Keratinocyte (primary cell): ENCODE data around the gene IL17D. TPM values are rescaled to one million over a fixed set of nuclear protein-coding genes. Genes with fewer than 3 reads are reported as not detected.

ENCODE experiments used
- DNase-seq: peaks from one replicate; pipeline ENCODE4 v3.0.0-alpha.2; 2011; ENCODE audit warnings: low read depth, missing footprints, low spot score
- FAIRE-seq: peaks from 2 replicates; lab custom pipeline; 2011; peaks lifted over from hg19 to GRCh38; lab: Jason Lieb, UNC
- H2AFZ ChIP-seq: 2 replicates; pipeline ENCODE4 v1.6.0; 2012; ENCODE audit warnings: low read length, control low read depth, inconsistent platforms; ENCODE audit not compliant: control insufficient read depth
- H3K27ac ChIP-seq: 2 replicates; pipeline ENCODE4 v1.5.1; 2011; ENCODE audit warnings: low read length; ENCODE audit not compliant: control insufficient read depth, insufficient read depth
- H3K27me3 ChIP-seq: 3 replicates; pipeline ENCODE4 v1.6.0; 2011; ENCODE audit warnings: low read length; ENCODE audit not compliant: control insufficient read depth, insufficient read depth; ENCODE audit errors: extremely low read depth
- H3K36me3 ChIP-seq, 2 experiments: 2 replicates in 1 of 2; 3 replicates in 1 of 2; pipeline ENCODE4 v1.5.1; 2011; ENCODE audit warnings: low read length in 2 of 2, mild to moderate bottlenecking in 1 of 2; ENCODE audit not compliant: control insufficient read depth in 2 of 2, insufficient read depth in 2 of 2; ENCODE audit errors: extremely low read depth in 1 of 2
- H3K4me1 ChIP-seq: 3 replicates; pipeline ENCODE4 v1.5.1; 2011; ENCODE audit warnings: low read length; ENCODE audit not compliant: control insufficient read depth, insufficient read depth; ENCODE audit errors: extremely low read depth
- H3K4me2 ChIP-seq: 3 replicates; pipeline ENCODE4 v1.6.0; 2011; ENCODE audit warnings: low read depth, low read length; ENCODE audit not compliant: control insufficient read depth, insufficient read depth; ENCODE audit errors: extremely low read depth
- H3K4me3 ChIP-seq, 3 experiments: fragments of 200-600 bp in 1 of 3; sonication (generic) in 1 of 3; 2 replicates in 2 of 3; 3 replicates in 1 of 3; pipeline ENCODE4 v1.5.1; 2011 to 2016; ENCODE audit warnings: low read length in 3 of 3, mild to moderate bottlenecking in 3 of 3, control low read depth in 2 of 3, inconsistent platforms in 1 of 3, low read depth in 1 of 3, mixed read lengths in 1 of 3, mixed run types in 1 of 3, moderate library complexity in 1 of 3; ENCODE audit not compliant: control insufficient read depth in 2 of 3, insufficient read depth in 2 of 3; ENCODE audit errors: extremely low read depth in 1 of 3
- H3K79me2 ChIP-seq: 2 replicates; pipeline ENCODE4 v1.6.0; 2012; ENCODE audit warnings: low read length; ENCODE audit not compliant: control insufficient read depth, insufficient read depth
- H3K9ac ChIP-seq: 3 replicates; pipeline ENCODE4 v1.6.0; 2011; ENCODE audit warnings: low read length; ENCODE audit not compliant: control insufficient read depth, insufficient read depth; ENCODE audit errors: extremely low read depth
- H3K9me1 ChIP-seq: 3 replicates; pipeline ENCODE4 v1.6.0; 2011; ENCODE audit warnings: low read length; ENCODE audit not compliant: control insufficient read depth, insufficient read depth; ENCODE audit errors: extremely low read depth
- H3K9me3 ChIP-seq: 2 replicates; pipeline ENCODE4 v1.5.1; 2012; ENCODE audit warnings: low read depth, low read length; ENCODE audit not compliant: control insufficient read depth
- H4K20me1 ChIP-seq: 3 replicates; pipeline ENCODE4 v1.6.0; 2011; ENCODE audit warnings: low read length; ENCODE audit not compliant: control insufficient read depth, insufficient read depth; ENCODE audit errors: extremely low read depth
- CTCF ChIP-seq, 3 experiments: IDR thresholded peaks in 1 of 3; conservative IDR thresholded peaks in 1 of 3; optimal IDR thresholded peaks in 1 of 3; 2 replicates in 2 of 3; 3 replicates in 1 of 3; pipeline versions ENCODE3 to v1.5.1; 2011; ENCODE audit warnings: low read length in 3 of 3, mild to moderate bottlenecking in 3 of 3, moderate library complexity in 2 of 3, control low read depth in 1 of 3, inconsistent platforms in 1 of 3; ENCODE audit not compliant: insufficient read depth in 2 of 3; ENCODE audit errors: extremely low read depth in 1 of 3
- EZH2 ChIP-seq: IDR thresholded peaks from one replicate; pipeline ENCODE4 v1.6.1; 2012; ENCODE audit warnings: inconsistent platforms, mild to moderate bottlenecking, low read length, moderate library complexity
- dilution Hi-C: fragments of 300-500 bp; cut with MboI; formaldehyde crosslinking; loops from one replicate; pipeline ENCODE4 v1.7.0; 2020; ENCODE audit warnings: low sequenced_read_pairs; ENCODE audit not compliant: extremely low pct_ligation_motif_present
- polyA plus RNA-seq, 5 experiments: library from polyadenylated mRNA; depleted of rRNA in 3 of 5; stranded (reverse) in 3 of 5; stranded (forward) in 1 of 5; unstranded in 1 of 5; fragments of >200 nt; gene quantifications; 1 replicate in 1 of 5; 2 replicates in 3 of 5; 3 replicates in 1 of 5; pipeline versions ENCODE4 v1.2.1 to v1.2.3, GENCODE V29; 2011 to 2012; ENCODE audit warnings: missing spikeins in 2 of 5, low read depth in 1 of 5, low replicate concordance in 1 of 5

The IL17D gene
- polyA plus RNA-seq, 1 donor (not counting 4 experiments of a cell fraction or from before 2014, with no cell fraction given), result 0.09 TPM

GRCh38 chr13:20769091-20769490 is 65.6 kb downstream of the IL17D start:
- H3K4me3 ChIP-seq, result no peak overlapping the region
- FAIRE-seq (no peak), DNase-seq (no peak)
- no peaks in the 10 kb centered on the region for H3K9me3 ChIP-seq
- dilution Hi-C loops, result no loop called here
- no peaks in the 10 kb centered on the region for H4K20me1 ChIP-seq
- H3K4me1 ChIP-seq, result peaks cover 9% of the 10 kb centered on the region
- H3K4me2 ChIP-seq, result no peak overlapping the region
- no peak overlapping the region for H3K27ac ChIP-seq
- peaks cover 12% of the 10 kb centered on the region for H3K79me2 ChIP-seq
- no peak overlapping the region for H3K9ac ChIP-seq
- H3K27me3 ChIP-seq, result no peaks in the 10 kb centered on the region
- no peaks in the 10 kb centered on the region for H3K9me1 ChIP-seq
- H2AFZ ChIP-seq, result no peak overlapping the region
- TF ChIP-seq CTCF (optimal IDR thresholded peaks at IDR 0.05 in 1 of 3, IDR thresholded peaks at IDR 0.05 in 1 of 3, conservative IDR thresholded peaks at IDR 0.05 in 1 of 3; ENCODE audit: extremely low read depth in 1 of 3, insufficient read depth in 2 of 3, low read length in 3 of 3) (no peak), EZH2 (no peak)
- no peaks in the 10 kb centered on the region for H3K36me3 ChIP-seq

- H3K9me1 ChIP-seq, result no peaks in the 10 kb centered on the region
- peaks cover 12% of the 10 kb centered on the region for H3K79me2 ChIP-seq
- H4K20me1 ChIP-seq, result no peaks in the 10 kb centered on the region
- no peak overlapping the region for H3K4me2 ChIP-seq
- no peak for FAIRE-seq
- no peak for DNase-seq
- peaks cover 9% of the 10 kb centered on the region for H3K4me1 ChIP-seq
- no peak overlapping the region for H3K9ac ChIP-seq
- H3K27ac ChIP-seq, result no peak overlapping the region
- TF ChIP-seq EZH2 (no peak), CTCF (optimal IDR thresholded peaks at IDR 0.05 in 1 of 3, IDR thresholded peaks at IDR 0.05 in 1 of 3, conservative IDR thresholded peaks at IDR 0.05 in 1 of 3; ENCODE audit: extremely low read depth in 1 of 3, insufficient read depth in 2 of 3, low read length in 3 of 3) (no peak)
- dilution Hi-C loops, result no loop called here
- H3K36me3 ChIP-seq, result no peaks in the 10 kb centered on the region
- no peak overlapping the region for H2AFZ ChIP-seq
- no peaks in the 10 kb centered on the region for H3K27me3 ChIP-seq
- no peak overlapping the region for H3K4me3 ChIP-seq
- H3K9me3 ChIP-seq, result no peaks in the 10 kb centered on the region
Observed at GRCh38 chr13:20769834-20770233, 66.3 kb downstream of the IL17D start.

Other genes with a start within 250 kb of the IL17D start
- 27.2 to 30.9 TPM (median 27.6 TPM) in 3 replicates for gene CRYL1, start 177.8 kb upstream of the IL17D start, polyA plus RNA-seq
- gene IFT88, start 136.5 kb upstream of the IL17D start, polyA plus RNA-seq, result 4.6 to 9.5 TPM (median 6.2 TPM) in 3 replicates
- 9.2 to 11.5 TPM (median 10.1 TPM) in 3 replicates for gene EEF1AKMT1, start 70.3 kb downstream of the IL17D start, polyA plus RNA-seq
- 10.8 to 16.5 TPM (median 11.0 TPM) in 3 replicates for gene XPO4, start 199.0 kb downstream of the IL17D start, polyA plus RNA-seq